Activated CD8-positive, alpha-beta memory T cell treated with anti-CD3 and anti-CD28 coated beads, Interleukin-2, amount 50 U/mL, for 4 hours (primary cell): ENCODE data around the gene BPIFB4.
"Not testable (repeated sequence)": the region's sequence is repeated elsewhere in the genome, so short reads cannot be mapped to it uniquely, and the experiment has no call there.

ENCODE experiments used
- DNase-seq: peaks from one replicate; pipeline ENCODE4 v3.0.0-alpha.2; 2020

Gene BPIFB4

GRCh38 chr20:33122297-33122696 lies 42.9 kb downstream of the BPIFB4 start:
- DNase-seq = not testable (repeated sequence)

DNA sequence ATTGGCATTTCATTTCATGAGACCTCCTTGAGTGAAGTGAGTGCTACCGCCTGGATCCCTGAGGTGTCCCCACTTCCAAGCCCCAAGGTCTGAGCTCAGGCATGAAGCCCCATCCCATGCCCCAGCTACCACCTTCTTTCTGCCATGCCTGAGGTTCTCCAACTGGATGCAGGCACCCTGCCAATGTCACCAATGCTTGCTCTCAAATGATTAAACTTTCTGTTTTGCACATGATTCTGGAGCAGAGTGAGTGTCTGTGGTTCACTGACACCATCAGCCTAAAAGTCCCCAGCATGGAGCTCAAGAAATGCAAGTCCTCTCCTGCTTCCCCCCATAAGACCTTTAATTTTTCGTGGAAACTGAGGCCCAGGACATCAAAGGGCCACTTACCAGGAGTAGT lies 44.8 kb downstream of the BPIFB4 start:
- DNase-seq = no peak

- no peak for DNase-seq
Observed at GRCh38 chr20:33124994-33125393, 45.6 kb downstream of the BPIFB4 start.

- no peak for DNase-seq
Observed at GRCh38 chr20:33125983-33126382, 46.5 kb downstream of the BPIFB4 start.

DNA sequence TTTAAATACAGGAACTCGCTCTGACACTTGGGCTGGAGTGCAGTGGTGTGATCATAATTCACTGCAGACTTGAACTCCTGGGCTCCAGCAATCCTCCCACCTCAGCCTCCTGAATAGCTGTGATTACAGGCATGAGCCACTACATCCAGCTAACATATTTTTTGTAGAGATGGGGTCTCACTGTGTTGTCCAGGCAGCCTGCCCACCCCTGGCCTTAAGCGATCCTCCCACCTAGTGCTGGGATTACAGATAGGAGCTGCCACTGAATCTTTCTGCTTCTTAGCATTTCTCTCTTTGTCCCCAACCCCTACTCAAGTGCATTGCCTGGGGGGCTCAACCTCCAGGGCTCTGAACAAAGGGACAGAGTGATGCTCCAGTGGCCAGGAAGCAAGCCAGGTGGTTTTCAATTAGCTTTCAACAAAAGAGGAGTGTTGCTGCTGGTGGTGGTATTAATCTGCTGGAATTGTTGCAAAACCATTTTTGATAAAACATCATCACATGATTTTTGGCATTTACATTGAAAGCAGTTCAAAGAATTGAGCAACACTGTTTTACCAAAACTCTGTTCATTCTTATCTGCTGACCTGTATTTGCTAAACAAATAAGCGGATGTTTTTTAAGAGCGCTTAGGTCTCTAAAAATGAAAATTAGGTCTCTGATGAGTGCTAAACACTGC lies 48.1 kb downstream of the BPIFB4 start:
- DNase-seq = no peak

- no peak for DNase-seq
Observed at GRCh38 chr20:33130568-33131061, 51.2 kb downstream of the BPIFB4 start.

DNA sequence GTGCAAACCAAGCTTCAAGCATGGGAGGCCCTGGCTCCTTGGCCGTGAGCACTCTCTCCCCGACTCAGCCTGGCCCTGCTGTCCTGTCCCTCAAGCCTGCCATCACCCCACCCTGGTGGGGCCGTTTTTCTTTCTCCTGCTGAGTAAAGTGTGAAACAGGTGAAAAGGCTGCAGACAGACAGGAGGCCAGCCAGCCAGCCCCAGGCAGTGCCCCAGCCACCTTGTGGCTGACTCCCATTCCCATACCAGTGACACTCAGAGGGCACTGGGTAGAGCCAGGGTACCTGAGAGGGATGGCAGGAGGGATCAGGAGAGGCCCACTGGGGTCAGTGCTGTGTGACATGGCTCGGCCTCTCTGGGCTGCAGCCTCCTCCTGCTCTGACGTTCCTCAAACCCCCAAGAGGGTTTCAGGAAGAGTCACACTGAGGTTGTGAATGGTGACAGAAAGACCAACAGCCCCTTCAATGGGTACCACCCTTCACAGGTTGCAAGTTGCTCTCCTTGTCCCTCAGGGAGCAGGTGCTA lies 52.6 kb downstream of the BPIFB4 start:
- no peak for DNase-seq

GRCh38 chr20:33132513-33133372 lies 53.3 kb downstream of the BPIFB4 start:
- DNase-seq = no peak

DNA sequence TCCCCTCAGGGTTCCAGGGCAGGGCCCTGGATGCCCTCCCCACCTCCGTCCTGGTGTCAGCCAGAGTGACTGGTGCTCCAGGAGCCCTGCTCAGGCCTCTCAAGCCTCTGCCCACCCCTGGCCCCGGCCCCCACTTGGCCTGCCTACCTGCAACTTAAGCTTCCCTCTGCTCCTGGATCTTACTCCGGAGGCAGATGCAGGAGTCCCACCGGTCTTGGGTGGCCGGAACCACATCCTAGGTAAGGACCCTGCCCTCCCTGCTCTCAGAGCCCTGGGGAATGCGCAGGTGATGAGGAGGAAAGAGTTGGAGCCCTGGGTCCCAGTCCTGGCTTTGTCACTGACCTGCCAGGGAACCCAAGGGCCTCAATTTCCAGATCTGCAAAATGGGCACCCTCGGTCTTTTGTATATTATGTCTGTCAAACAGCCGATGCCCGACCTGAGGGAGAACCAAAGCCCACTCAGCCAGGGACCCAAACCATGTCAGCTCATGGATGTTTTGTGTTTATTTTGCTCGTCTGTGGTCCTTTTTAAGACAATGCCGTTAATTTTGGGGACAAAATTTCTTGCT lies 54.0 kb downstream of the BPIFB4 start:
- DNase-seq = no peak

DNA sequence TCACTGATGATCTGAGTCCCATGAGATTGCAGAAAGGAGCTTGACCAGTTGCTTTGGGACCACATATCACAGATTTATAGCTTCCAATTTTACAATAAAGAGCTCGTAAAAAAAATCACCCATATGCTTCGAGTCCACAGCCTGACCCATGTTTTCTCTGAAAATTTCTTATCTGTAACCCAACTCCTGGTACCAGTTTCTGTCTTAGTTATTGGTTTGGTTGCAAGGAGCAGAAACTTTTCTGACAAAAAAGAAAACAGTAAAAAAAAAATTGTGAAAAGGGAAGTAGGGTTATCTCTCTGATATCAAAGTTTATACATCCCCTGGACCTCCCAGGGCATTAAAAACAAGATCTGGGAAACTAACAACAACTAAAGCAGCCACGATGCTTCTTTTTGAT lies 57.8 kb downstream of the BPIFB4 start:
- DNase-seq = no peak

DNA sequence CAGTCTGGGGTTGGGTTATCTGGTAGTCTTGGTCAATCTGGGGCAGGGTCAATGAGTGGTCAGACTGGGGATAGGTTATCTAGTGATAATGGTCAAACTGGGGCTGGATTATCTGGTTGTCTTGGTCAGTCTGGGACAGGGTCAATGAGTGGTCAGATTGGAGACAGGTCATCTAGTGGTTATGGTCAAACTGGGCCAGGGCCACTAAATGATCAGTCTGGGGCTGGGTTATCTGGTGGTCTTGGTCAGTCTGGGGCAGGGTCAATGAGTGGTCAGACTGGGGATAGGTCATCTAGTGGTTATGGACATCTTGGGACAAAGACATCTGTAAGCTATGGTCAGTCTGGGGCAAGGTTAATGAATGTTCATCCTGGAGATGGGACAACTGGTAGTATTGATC lies 60.0 kb downstream of the BPIFB4 start:
- no peak for DNase-seq

DNA sequence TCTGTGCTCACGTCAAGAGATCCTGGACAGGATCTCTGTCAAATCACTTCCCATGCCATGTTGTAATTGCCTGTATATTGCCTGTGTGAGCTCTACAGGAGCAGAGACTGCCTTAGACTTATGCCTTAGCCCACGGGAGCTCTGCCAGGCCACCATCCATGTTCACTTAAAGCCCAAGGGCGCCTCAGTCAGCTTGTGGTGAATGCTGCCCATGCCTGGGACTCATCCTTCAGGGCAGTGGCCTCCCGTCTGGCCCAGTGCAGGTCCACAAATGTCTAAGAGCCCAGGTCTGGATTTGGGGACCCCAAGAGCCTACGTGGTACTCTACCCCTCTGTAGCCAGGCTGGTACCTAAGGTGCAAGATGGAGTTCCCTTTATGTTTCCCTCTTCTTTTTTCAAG lies 66.1 kb downstream of the BPIFB4 start:
- DNase-seq = no peak

- no peak for DNase-seq
Observed at GRCh38 chr20:33147299-33147698, 67.9 kb downstream of the BPIFB4 start.

DNA sequence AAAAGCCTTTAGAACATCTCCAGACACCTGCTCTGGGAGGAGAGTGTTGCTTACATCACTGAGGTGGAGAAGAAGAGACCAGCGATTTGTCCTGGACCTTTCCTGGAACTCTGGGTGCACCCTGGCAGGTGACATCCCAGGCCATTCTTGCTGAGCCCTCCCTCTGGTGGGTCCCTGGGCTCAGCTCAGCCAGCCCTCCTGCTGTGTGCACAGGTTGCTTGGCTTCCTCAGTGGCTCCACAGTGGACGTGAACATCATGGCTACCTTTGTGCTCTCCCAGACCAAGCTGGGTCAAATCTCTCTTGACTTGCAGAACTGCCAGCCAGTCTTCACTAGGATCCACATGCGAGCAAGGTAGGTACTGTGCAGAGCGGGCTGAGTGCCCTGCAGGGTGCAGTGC lies 68.6 kb downstream of the BPIFB4 start:
- DNase-seq = no peak

GRCh38 chr20:33154252-33154651 lies 74.8 kb downstream of the BPIFB4 start:
- DNase-seq = no peak

DNA sequence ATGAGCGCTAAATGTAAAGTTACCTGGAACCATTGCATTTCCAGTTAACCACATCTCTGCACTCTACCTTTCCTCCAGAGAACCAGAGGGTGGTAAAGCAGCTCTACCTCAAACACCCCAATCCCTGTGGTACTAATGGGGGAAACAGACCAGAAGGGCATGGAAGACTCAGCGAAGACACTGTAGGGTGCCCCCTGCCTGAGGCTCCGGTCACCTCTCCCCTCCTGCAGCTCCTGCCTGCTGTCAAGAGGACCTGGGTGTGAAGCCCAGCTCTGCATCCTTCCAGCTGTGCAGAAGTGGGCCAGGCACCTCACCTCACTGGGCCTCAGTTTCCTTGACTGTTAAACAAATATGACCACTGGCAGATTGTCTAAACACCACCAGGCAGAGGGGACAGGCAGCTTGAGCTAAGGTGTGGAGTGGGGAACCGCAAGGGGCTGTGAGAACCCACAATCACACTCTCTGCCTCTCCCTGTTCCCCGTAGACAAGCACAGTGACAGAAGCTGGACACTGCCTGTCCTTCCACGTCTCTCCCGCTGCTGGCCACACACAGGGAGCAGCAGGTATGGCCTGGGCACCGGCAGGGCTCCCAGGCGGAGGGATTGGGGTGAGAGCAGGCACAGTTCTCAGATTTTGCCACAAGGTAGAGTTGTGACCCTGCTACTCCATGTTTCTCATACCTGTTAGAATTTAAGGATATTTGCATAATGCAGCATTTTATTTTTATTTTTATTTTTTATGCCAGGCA lies 79.4 kb downstream of the BPIFB4 start:
- DNase-seq = no peak

GRCh38 chr20:33159713-33160112 lies 80.3 kb downstream of the BPIFB4 start:
- DNase-seq = no peak

GRCh38 chr20:33160681-33161080 lies 81.2 kb downstream of the BPIFB4 start:
- DNase-seq = no peak
